Breast epithelium (tissue), 4 donors: Measurements from ENCODE around the gene CACNA1A. TPM values are rescaled to one million over a fixed set of nuclear protein-coding genes. Genes with fewer than 3 reads are reported as not detected.

ENCODE experiments used
- DNase-seq, 2 donors: peaks; one replicate each; pipeline ENCODE4 v3.0.0-alpha.2; 2019; ENCODE audit warnings: low spot score in 2 of 2
- H3K27ac ChIP-seq, 2 donors: fragments of 200-600 bp; sonication (generic) in 1 of 2; one replicate each; pipeline ENCODE4 v1.5.1; 2016 to 2019; ENCODE audit warnings: mild to moderate bottlenecking in 1 of 2
- H3K27me3 ChIP-seq, 2 donors: fragments of 200-600 bp; sonication (generic) in 1 of 2; one replicate each; pipeline versions ENCODE4 v1.5.1 to v1.6.0; 2017 to 2019; ENCODE audit warnings: control low read depth in 1 of 2, mild to moderate bottlenecking in 1 of 2
- H3K36me3 ChIP-seq: fragments of 200-600 bp; one replicate; pipeline ENCODE4 v1.5.1; 2019
- H3K4me1 ChIP-seq, 2 donors: fragments of 200-600 bp; sonication (generic); one replicate each; pipeline ENCODE4 v1.5.1; 2016 to 2019; ENCODE audit warnings: control low read depth in 1 of 2
- H3K4me3 ChIP-seq, 3 donors: fragments of 200-600 bp; sonication (generic); 1 replicate in 2 of 3; 2 replicates in 1 of 3; pipeline ENCODE4 v1.5.1; 2016 to 2019; ENCODE audit warnings: mild to moderate bottlenecking in 3 of 3, moderate library complexity in 2 of 3
- H3K9me3 ChIP-seq, 2 donors: fragments of 200-600 bp; sonication (generic) in 1 of 2; one replicate each; pipeline ENCODE4 v1.5.1; 2016 to 2019; ENCODE audit warnings: control low read depth in 1 of 2
- CTCF ChIP-seq, 3 donors: fragments of 450-650 bp; IDR thresholded peaks; one replicate each; pipeline ENCODE4 v1.5.1; 2016 to 2017; ENCODE audit warnings: antibody characterized with exemption in 3 of 3, mild to moderate bottlenecking in 3 of 3, moderate library complexity in 3 of 3
- POLR2A ChIP-seq: fragments of 450-650 bp; IDR thresholded peaks from one replicate; pipeline ENCODE4 v1.6.1; 2016; ENCODE audit warnings: antibody characterized with exemption, mild to moderate bottlenecking, moderate library complexity
- POLR2AphosphoS5 ChIP-seq, 3 donors: sonication (generic); formaldehyde crosslinking; IDR thresholded peaks; one replicate each; pipeline ENCODE4 v1.6.1; 2017; ENCODE audit warnings: antibody characterized with exemption in 3 of 3
- intact Hi-C: fragments of 100-400 bp; cut with DNase I; formaldehyde crosslinking; loops from one replicate; pipeline ENCODE4 v1.15.1; 2023; ENCODE audit warnings: low total_unique reads
- total RNA-seq, 3 donors: library from RNA; depleted of rRNA; stranded (reverse); fragments of >200 nt; gene quantifications; one replicate each; pipeline ENCODE4 v1.1.0, GENCODE V29; 2016

The CACNA1A gene
- total RNA-seq, 3 donors from 2014 or later: 0.16 to 1.0 (median 0.33) TPM

- TF ChIP-seq CTCF (IDR thresholded peaks at IDR 0.05): no peak
- TF ChIP-seq POLR2AphosphoS5 (IDR thresholded peaks at IDR 0.05): no peak
- no peak for TF ChIP-seq POLR2A
- intact Hi-C loops: no loop called here
- Histone ChIP-seq H3K4me3 (no peak overlapping the region), H3K27me3 (peaks cover 0 to 12% of the 10 kb centered on the region in 2 donors), H3K4me1 (no peaks in the 10 kb centered on the region), H3K27ac (no peak overlapping the region), H3K36me3 (no peaks in the 10 kb centered on the region), H3K9me3 (no peaks in the 10 kb centered on the region)
- no peak for DNase-seq
Measured at GRCh38 chr19:13255719-13256059, 250.6 kb downstream of the CACNA1A start.

GRCh38 chr19:13255041-13255718 is 251.1 kb downstream of the CACNA1A start:
- Histone ChIP-seq H3K27ac (no peak overlapping the region), H3K4me1 (no peaks in the 10 kb centered on the region), H3K36me3 (no peaks in the 10 kb centered on the region), H3K9me3 (no peaks in the 10 kb centered on the region), H3K27me3 (peaks cover 0 to 12% of the 10 kb centered on the region in 2 donors), H3K4me3 (no peak overlapping the region)
- no peak for DNase-seq
- TF ChIP-seq CTCF (IDR thresholded peaks at IDR 0.05) (no peak), POLR2A (no peak), POLR2AphosphoS5 (IDR thresholded peaks at IDR 0.05) (no peak)
- intact Hi-C loops: no loop called here

- Histone ChIP-seq H3K4me1 (no peaks in the 10 kb centered on the region), H3K27me3 (peaks cover 0 to 12% of the 10 kb centered on the region in 2 donors), H3K36me3 (no peaks in the 10 kb centered on the region), H3K27ac (no peak overlapping the region), H3K9me3 (no peaks in the 10 kb centered on the region), H3K4me3 (no peak overlapping the region)
- intact Hi-C loops: no loop called here
- TF ChIP-seq POLR2AphosphoS5 (IDR thresholded peaks at IDR 0.05): no peak
- no peak for TF ChIP-seq POLR2A
- TF ChIP-seq CTCF (IDR thresholded peaks at IDR 0.05): no peak
- DNase-seq: no peak
Measured at GRCh38 chr19:13252569-13253335, 253.5 kb downstream of the CACNA1A start.

- intact Hi-C loops: no loop called here
- no peak overlapping the region for H3K4me3 ChIP-seq
- no peaks in the 10 kb centered on the region for H3K4me1 ChIP-seq
- TF ChIP-seq POLR2A (no peak), CTCF (IDR thresholded peaks at IDR 0.05) (no peak), POLR2AphosphoS5 (IDR thresholded peaks at IDR 0.05) (no peak)
- no peak for DNase-seq
- H3K27me3 ChIP-seq: no peaks in the 10 kb centered on the region
- H3K36me3 ChIP-seq: no peaks in the 10 kb centered on the region
- H3K27ac ChIP-seq: no peak overlapping the region
- no peaks in the 10 kb centered on the region for H3K9me3 ChIP-seq
Measured at GRCh38 chr19:13244920-13245319, 261.4 kb downstream of the CACNA1A start.
